Inflammatory macrophage treated with lipopolysaccharide for 1 hour (primary cell): ENCODE results near the gene GGACT.
A peak's percentile ranks its signal among the peaks of the same experiment; 100 is the strongest.
"Not testable (repeated sequence)": the region's sequence is repeated elsewhere in the genome, so short reads cannot be mapped to it uniquely, and the experiment has no call there.

Experiments used
- DNase-seq, 2 donors: peaks; one replicate each; pipeline ENCODE4 v3.0.0-alpha.2; 2020 to 2022

GGACT gene

GRCh38 chr13:100588331-100589177 lies at the start of gene GGACT:
TSS of gene GGACT (minus strand) at chr13:100588789. CDS start at chr13:100532591, 56,198 bp downstream.
- peak; percentile 44 to 69 for DNase-seq

GRCh38 chr13:100637796-100638195 lies 49.2 kb upstream of the GGACT start:
- DNase-seq: no peak

- DNase-seq: no peak
Observed at GRCh38 chr13:100637380-100637779, 48.8 kb upstream of the GGACT start.

GRCh38 chr13:100636441-100636840 lies 47.9 kb upstream of the GGACT start:
- DNase-seq: no peak

GRCh38 chr13:100636004-100636403 lies 47.4 kb upstream of the GGACT start:
- DNase-seq: no peak

- DNase-seq: no peak
Observed at GRCh38 chr13:100634696-100635095, 46.1 kb upstream of the GGACT start.

- no peak for DNase-seq
Observed at GRCh38 chr13:100633461-100633860, 44.9 kb upstream of the GGACT start.

- DNase-seq: no peak
Observed at GRCh38 chr13:100630555-100630954, 42.0 kb upstream of the GGACT start.

- DNase-seq: no peak
Observed at GRCh38 chr13:100627120-100627519, 38.5 kb upstream of the GGACT start.

- no peak for DNase-seq
Observed at GRCh38 chr13:100625447-100625846, 36.9 kb upstream of the GGACT start.

GRCh38 chr13:100620792-100621191 lies 32.2 kb upstream of the GGACT start:
- no peak for DNase-seq

GRCh38 chr13:100619940-100620339 lies 31.4 kb upstream of the GGACT start:
- no peak for DNase-seq

GRCh38 chr13:100618897-100619296 lies 30.3 kb upstream of the GGACT start:
- DNase-seq: not testable (repeated sequence)

GRCh38 chr13:100613031-100613430 lies 24.4 kb upstream of the GGACT start:
- DNase-seq: no peak

- no peak for DNase-seq
Observed at GRCh38 chr13:100611678-100612492, 23.3 kb upstream of the GGACT start.

- DNase-seq: peak; percentile 24 to 40
Observed at GRCh38 chr13:100610391-100611347, 22.1 kb upstream of the GGACT start.

- peak; percentile 11 to 27 for DNase-seq
Observed at GRCh38 chr13:100608906-100609305, 20.3 kb upstream of the GGACT start.

- no peak for DNase-seq
Observed at GRCh38 chr13:100608489-100608888, 19.9 kb upstream of the GGACT start.

- peak; percentile 18 to 41 for DNase-seq
Observed at GRCh38 chr13:100604918-100605710, 16.5 kb upstream of the GGACT start.

- DNase-seq: no peak
Observed at GRCh38 chr13:100602493-100603111, 14.0 kb upstream of the GGACT start.

- no peak for DNase-seq
Observed at GRCh38 chr13:100601716-100602115, 13.1 kb upstream of the GGACT start.
